GM13976 (cell line): ENCODE measurements around the gene LTBP2.

Experiments used
- DNase-seq: peaks from one replicate; pipeline ENCODE4 v3.0.0; 2012; ENCODE audit warnings: low spot score
- in situ Hi-C: fragments of 300-500 bp; cut with MboI; formaldehyde crosslinking; loops from one replicate; pipeline ENCODE4 v1.12.0; 2022; ENCODE audit warnings: low sequenced_read_pairs, mixed read lengths, inconsistent platforms; ENCODE audit not compliant: unreplicated experiment
- TF ChIP-seq, protein P1 (sequence below): IDR thresholded peaks from 2 replicates; pipeline ENCODE4 v1.5.1; 2012; ENCODE audit warnings: borderline replicate concordance, mild to moderate bottlenecking; ENCODE audit not compliant: insufficient read depth; ENCODE audit errors: extremely low read depth, missing control alignments, control extremely low read depth

LTBP2 gene

DNA sequence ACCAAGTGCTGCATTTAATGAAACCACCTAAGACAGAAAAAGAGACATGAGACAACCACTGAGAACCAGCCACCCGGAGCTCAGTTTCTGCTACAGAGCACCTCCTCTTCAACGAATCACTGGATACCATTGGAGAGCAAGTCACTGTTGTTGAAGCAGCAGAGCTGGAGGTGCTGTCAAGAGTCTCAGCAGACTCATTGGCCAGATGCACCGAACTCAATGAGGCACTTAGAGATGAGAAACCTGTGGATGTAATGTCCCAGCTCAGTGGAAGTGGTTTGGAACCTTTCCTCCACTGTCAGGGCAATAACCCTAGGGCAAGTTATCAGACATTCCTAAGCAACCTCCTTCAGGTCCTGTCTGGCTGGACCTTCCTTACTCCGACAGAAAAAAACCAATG is 132.0 kb downstream of the LTBP2 start:
- DNase-seq, result no peak
- TF ChIP-seq, protein P1, sequence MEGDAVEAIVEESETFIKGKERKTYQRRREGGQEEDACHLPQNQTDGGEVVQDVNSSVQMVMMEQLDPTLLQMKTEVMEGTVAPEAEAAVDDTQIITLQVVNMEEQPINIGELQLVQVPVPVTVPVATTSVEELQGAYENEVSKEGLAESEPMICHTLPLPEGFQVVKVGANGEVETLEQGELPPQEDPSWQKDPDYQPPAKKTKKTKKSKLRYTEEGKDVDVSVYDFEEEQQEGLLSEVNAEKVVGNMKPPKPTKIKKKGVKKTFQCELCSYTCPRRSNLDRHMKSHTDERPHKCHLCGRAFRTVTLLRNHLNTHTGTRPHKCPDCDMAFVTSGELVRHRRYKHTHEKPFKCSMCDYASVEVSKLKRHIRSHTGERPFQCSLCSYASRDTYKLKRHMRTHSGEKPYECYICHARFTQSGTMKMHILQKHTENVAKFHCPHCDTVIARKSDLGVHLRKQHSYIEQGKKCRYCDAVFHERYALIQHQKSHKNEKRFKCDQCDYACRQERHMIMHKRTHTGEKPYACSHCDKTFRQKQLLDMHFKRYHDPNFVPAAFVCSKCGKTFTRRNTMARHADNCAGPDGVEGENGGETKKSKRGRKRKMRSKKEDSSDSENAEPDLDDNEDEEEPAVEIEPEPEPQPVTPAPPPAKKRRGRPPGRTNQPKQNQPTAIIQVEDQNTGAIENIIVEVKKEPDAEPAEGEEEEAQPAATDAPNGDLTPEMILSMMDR, result no peak
- in situ Hi-C loops, result no loop called here

DNA sequence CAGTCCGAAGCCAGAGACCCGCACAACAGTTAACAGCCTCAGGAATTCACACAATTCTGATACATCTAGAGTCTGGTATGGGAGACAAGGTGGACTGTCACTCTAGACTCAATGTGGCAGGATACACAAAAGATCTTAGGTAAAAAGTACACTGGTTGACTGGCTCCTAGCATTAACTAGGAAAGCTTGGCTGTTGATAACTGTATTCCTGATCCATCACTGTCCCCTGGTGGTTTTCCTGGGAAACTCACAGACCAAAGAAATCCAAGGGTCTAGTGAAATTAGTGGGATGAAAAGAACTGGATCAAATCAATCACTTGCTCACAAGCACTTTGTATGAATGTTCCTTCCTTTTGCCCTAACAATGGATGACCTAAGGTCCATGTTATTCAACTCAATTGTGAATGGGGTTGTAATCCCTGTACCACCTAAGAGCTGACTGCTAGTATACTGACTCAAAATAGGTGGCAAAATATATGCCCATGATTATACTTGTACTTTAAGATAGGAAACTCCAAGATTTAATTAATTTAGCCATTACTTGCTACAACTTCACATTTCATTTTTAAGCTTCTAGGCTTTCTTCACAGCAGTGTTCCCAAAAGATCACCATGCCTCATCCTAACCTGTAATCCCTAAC is 132.9 kb downstream of the LTBP2 start:
- TF ChIP-seq, protein P1, result no peak
- in situ Hi-C loops, result no loop called here
- DNase-seq, result no peak

DNA sequence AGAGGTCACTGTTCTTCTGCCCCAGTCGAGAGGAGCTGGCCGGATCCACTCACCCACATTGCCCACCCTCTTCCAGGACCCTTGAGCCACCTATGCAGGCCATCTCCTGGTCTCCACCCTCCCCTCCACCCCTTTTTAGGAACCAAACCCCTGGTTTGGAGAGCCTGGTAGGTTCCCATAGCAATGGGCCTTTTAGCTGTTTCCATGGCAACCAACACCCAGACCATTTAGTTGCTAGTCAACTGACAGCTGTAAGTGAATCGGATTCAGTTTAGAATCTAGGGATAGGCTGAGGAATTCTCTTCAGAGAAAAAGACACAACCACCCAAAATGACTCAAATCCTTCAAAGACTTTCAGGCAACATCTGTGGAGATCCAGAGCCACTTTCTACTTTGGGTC is 135.4 kb downstream of the LTBP2 start:
- TF ChIP-seq, protein P1, result no peak
- DNase-seq, result no peak
- in situ Hi-C loops, result no loop called here

DNA sequence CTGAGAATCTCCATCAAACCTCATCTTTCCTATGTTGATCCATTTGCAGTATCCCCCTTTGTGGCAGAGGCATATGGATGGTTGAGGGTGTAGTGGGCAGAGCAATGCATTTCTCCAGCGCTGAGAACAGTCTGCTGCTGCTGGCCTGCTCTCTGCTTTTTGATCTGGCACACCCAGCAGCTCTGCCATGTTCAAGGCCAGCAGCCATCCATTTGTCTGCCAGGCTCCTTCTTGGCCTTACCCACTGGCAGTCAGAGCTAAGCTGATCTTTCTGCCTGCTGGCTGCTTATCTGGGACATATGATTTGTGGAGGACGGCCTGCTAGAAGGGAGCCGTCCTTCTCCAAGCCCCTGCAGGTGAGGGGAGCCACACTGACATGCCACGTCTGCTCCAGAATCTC is 135.9 kb downstream of the LTBP2 start:
- in situ Hi-C loops, result no loop called here
- TF ChIP-seq, protein P1, result no peak
- DNase-seq, result no peak

DNA sequence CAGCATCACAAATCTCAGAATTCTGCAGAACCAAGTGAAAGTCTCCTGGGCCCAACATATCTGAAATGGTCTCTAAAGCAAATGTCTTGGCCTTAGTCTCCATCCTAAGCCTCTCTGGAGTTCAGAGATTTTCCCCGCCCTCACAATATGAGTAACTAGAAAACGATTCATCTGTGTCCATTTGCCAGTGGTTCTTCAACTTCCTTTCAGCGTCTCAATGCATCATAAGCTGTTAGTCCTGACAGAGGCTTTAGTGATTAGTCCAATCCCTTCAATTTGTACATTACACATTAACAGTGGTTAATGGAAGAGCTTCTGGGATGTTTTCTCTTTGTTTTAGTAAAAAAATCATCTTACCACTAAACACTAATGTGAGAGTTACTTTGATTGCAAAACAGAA is 136.4 kb downstream of the LTBP2 start:
- TF ChIP-seq, protein P1, result no peak
- in situ Hi-C loops, result no loop called here
- no peak for DNase-seq

DNA sequence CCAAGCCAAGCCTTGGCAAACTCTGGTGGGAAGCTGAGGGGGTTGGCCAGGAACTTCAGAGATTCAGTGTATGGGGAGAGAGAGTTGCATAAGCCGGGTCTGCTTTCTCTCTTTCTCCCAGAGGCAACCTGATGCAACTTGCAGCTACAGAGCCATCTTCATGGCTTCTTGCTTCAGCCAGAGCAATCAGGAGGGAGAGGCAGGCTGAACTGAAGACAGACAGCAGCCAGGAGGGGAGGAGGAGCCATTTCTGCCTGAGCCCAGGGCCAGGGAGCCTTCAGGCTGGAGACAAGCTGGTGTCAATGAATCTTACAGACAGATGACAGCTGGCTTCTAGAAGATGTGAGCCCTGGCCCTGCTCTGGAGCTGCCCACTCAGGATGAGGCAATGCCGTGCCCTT is 137.7 kb downstream of the LTBP2 start:
- in situ Hi-C loops, result no loop called here
- TF ChIP-seq, protein P1, result no peak
- no peak for DNase-seq

DNA sequence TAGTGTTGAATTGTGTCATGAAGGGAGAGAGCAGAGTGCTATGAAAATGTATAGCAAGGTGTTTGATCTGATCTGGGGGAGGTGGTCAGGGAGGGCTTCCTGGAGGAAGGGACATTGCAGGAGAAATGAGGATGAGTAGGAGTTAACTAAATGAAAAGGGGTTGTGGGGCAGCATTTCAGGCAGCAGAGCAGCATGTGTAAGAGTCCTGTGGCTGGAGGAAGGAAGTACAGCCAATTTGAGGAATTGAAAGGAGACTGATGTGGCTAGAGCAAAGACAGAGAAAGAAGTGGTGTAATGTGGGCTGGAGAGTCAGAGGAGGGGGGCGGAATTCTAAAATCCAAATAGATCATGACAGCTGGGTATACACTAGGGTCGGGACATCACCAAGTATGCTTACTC is 139.4 kb downstream of the LTBP2 start:
- TF ChIP-seq, protein P1, result no peak
- in situ Hi-C loops, result no loop called here
- DNase-seq, result no peak
